Right forelimb (tissue), 1 donor: Measurements from ENCODE around the gene ATXN1.

Source experiments
- DNase-seq: peaks from one replicate; pipeline ENCODE4 v3.0.0-alpha.2; 2018

The ATXN1 gene

GRCh38 chr6:16345449-16346330 is 415.6 kb downstream of the ATXN1 start:
- DNase-seq, result peak; percentile 60

- no peak for DNase-seq
Observed at GRCh38 chr6:16344756-16345155, 416.5 kb downstream of the ATXN1 start.

- DNase-seq, result no peak
Observed at GRCh38 chr6:16343593-16343992, 417.7 kb downstream of the ATXN1 start.

GRCh38 chr6:16339265-16339587 is 422.0 kb downstream of the ATXN1 start:
- DNase-seq, result no peak

- DNase-seq, result peak; percentile 83
Observed at GRCh38 chr6:16338577-16339264, 422.5 kb downstream of the ATXN1 start.

GRCh38 chr6:16337295-16337975 is 423.8 kb downstream of the ATXN1 start:
- peak; percentile 97 for DNase-seq

GRCh38 chr6:16336911-16337294 is 424.4 kb downstream of the ATXN1 start:
- DNase-seq, result no peak

GRCh38 chr6:16336056-16336818 is 425.0 kb downstream of the ATXN1 start:
- DNase-seq, result no peak

- no peak for DNase-seq
Observed at GRCh38 chr6:16335176-16335575, 426.1 kb downstream of the ATXN1 start.

- no peak for DNase-seq
Observed at GRCh38 chr6:16334671-16335070, 426.6 kb downstream of the ATXN1 start.

GRCh38 chr6:16333580-16333979 is 427.7 kb downstream of the ATXN1 start:
- DNase-seq, result no peak

- peak; percentile 85 for DNase-seq
Observed at GRCh38 chr6:16332175-16332542, 429.1 kb downstream of the ATXN1 start.

GRCh38 chr6:16331384-16332174 is 429.7 kb downstream of the ATXN1 start:
- peak; percentile 74 for DNase-seq

- DNase-seq, result no peak
Observed at GRCh38 chr6:16329233-16329632, 432.0 kb downstream of the ATXN1 start.

- DNase-seq, result no peak
Observed at GRCh38 chr6:16327777-16328325, 433.4 kb downstream of the ATXN1 start.

GRCh38 chr6:16326971-16327776 is 434.1 kb downstream of the ATXN1 start:
- DNase-seq, result no peak

- DNase-seq, result no peak
Observed at GRCh38 chr6:16326531-16326930, 434.7 kb downstream of the ATXN1 start.

- no peak for DNase-seq
Observed at GRCh38 chr6:16324606-16325225, 436.5 kb downstream of the ATXN1 start.

- DNase-seq, result no peak
Observed at GRCh38 chr6:16324184-16324583, 437.1 kb downstream of the ATXN1 start.

GRCh38 chr6:16322666-16323312 is 438.5 kb downstream of the ATXN1 start:
- peak; percentile 66 for DNase-seq
